HEK293 (cell line): ENCODE measurements around the gene VAPA.

Source experiments
- CTCF ChIA-PET: fragments of 350-600 bp; formaldehyde crosslinking; extraction: SDS; loops from one replicate; lab custom pipeline; 2021; ENCODE audit warnings: antibody characterized with exemption; lab: Yijun Ruan, JAX
- POLR2A ChIA-PET: fragments of 300-600 bp; formaldehyde crosslinking; extraction: SDS; loops from one replicate; lab custom pipeline; 2020; ENCODE audit warnings: antibody characterized with exemption, inconsistent platforms; lab: Yijun Ruan, JAX
- H3K27ac ChIP-seq: fragments of 200-500 bp; sonication (Bioruptor generic); 2 replicates; pipeline ENCODE4 v1.5.1; 2014; ENCODE audit warnings: low read depth, low read length, control low read depth, inconsistent platforms; ENCODE audit errors: extremely low read depth
- H3K36me3 ChIP-seq, 2 experiments: fragments of 200-500 bp in 1 of 2; sonication (Bioruptor generic) in 1 of 2; 1 replicate in 1 of 2; 2 replicates in 1 of 2; pipeline ENCODE4 v1.5.1; 2014 to 2017; ENCODE audit warnings: inconsistent platforms in 2 of 2, low read length in 2 of 2; ENCODE audit not compliant: control insufficient read depth in 2 of 2, insufficient read depth in 1 of 2
- H3K4me1 ChIP-seq: fragments of 200-500 bp; sonication (Bioruptor generic); 2 replicates; pipeline ENCODE4 v1.5.1; 2014; ENCODE audit warnings: mild to moderate bottlenecking, low read length, inconsistent platforms; ENCODE audit not compliant: control insufficient read depth, insufficient read depth
- H3K4me3 ChIP-seq: 2 replicates; pipeline ENCODE4 v1.5.1; 2011; ENCODE audit warnings: low read depth, mild to moderate bottlenecking, control low read depth, low read length, moderate library complexity
- H3K9me3 ChIP-seq: fragments of 200-500 bp; sonication (Bioruptor generic); 2 replicates; pipeline ENCODE4 v1.5.1; 2014; ENCODE audit warnings: low read depth, low read length, inconsistent platforms; ENCODE audit not compliant: control insufficient read depth, insufficient read depth
- ZBTB11 ChIP-seq: fragments of 450-650 bp; formaldehyde crosslinking; conservative IDR thresholded peaks from 2 replicates; pipeline ENCODE4 v1.5.1; 2016; ENCODE audit warnings: low read depth, missing biosample characterization, missing genetic modification characterization
- ZNF146 ChIP-seq: fragments of 450-650 bp; formaldehyde crosslinking; IDR thresholded peaks from 2 replicates; pipeline ENCODE4 v1.5.1; 2016; ENCODE audit warnings: missing biosample characterization, missing genetic modification characterization
- ZNF24 ChIP-seq: fragments of 450-650 bp; formaldehyde crosslinking; IDR thresholded peaks from 2 replicates; pipeline ENCODE4 v1.5.1; 2016; ENCODE audit warnings: missing biosample characterization, missing genetic modification characterization
- ZNF335 ChIP-seq: fragments of 450-650 bp; formaldehyde crosslinking; conservative IDR thresholded peaks from 2 replicates; pipeline ENCODE4 v1.5.1; 2016; ENCODE audit warnings: missing biosample characterization, missing genetic modification characterization
- ZNF501 ChIP-seq: fragments of 450-650 bp; formaldehyde crosslinking; IDR thresholded peaks from 2 replicates; pipeline ENCODE4 v1.5.1; 2016; ENCODE audit warnings: missing biosample characterization, missing genetic modification characterization
- ZNF768 ChIP-seq: fragments of 450-650 bp; formaldehyde crosslinking; IDR thresholded peaks from 2 replicates; pipeline ENCODE4 v1.5.1; 2018; ENCODE audit warnings: missing biosample characterization, mild to moderate bottlenecking, missing genetic modification characterization
- ZSCAN23 ChIP-seq: fragments of 450-650 bp; formaldehyde crosslinking; IDR thresholded peaks from 2 replicates; pipeline ENCODE4 v1.5.1; 2016; ENCODE audit warnings: missing biosample characterization, missing genetic modification characterization
- TF ChIP-seq, protein P1 (sequence below): fragments of 450-650 bp; formaldehyde crosslinking; IDR thresholded peaks from 2 replicates; pipeline ENCODE4 v1.5.1; 2017; ENCODE audit warnings: missing biosample characterization, missing genetic modification characterization
- TF ChIP-seq, protein P2 (sequence below): fragments of 450-650 bp; formaldehyde crosslinking; IDR thresholded peaks from 2 replicates; pipeline ENCODE4 v1.5.0; 2017; ENCODE audit warnings: missing biosample characterization, missing genetic modification characterization, borderline replicate concordance

VAPA gene

DNA sequence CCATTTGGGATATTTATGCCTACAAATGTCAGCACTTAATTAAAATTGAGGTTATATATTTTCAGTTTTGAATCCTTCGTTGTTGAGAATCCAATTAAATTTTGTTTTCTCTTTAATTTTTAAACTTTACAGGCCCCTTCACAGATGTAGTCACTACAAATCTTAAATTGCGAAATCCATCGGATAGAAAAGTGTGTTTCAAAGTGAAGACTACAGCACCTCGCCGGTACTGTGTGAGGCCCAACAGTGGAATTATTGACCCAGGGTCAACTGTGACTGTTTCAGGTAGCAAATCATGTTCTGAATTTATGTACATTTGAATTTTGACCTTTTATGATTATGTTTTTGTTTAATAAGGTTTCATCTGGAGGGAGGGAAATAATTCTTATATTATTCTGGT is 17.9 kb downstream of the VAPA start:
- no peak overlapping the region for H3K27ac ChIP-seq
- TF ChIP-seq, protein P1, sequence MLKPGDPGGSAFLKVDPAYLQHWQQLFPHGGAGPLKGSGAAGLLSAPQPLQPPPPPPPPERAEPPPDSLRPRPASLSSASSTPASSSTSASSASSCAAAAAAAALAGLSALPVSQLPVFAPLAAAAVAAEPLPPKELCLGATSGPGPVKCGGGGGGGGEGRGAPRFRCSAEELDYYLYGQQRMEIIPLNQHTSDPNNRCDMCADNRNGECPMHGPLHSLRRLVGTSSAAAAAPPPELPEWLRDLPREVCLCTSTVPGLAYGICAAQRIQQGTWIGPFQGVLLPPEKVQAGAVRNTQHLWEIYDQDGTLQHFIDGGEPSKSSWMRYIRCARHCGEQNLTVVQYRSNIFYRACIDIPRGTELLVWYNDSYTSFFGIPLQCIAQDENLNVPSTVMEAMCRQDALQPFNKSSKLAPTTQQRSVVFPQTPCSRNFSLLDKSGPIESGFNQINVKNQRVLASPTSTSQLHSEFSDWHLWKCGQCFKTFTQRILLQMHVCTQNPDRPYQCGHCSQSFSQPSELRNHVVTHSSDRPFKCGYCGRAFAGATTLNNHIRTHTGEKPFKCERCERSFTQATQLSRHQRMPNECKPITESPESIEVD (tag by site-specific recombination), result peak; percentile 43
- TF ChIP-seq ZNF501 (tag by site-specific recombination) (no peak), ZNF146 (no peak), ZNF24 (tag by site-specific recombination) (no peak), ZSCAN23 (tag by site-specific recombination) (no peak), ZBTB11 (tag by site-specific recombination) (no peak)
- TF ChIP-seq, protein P2, sequence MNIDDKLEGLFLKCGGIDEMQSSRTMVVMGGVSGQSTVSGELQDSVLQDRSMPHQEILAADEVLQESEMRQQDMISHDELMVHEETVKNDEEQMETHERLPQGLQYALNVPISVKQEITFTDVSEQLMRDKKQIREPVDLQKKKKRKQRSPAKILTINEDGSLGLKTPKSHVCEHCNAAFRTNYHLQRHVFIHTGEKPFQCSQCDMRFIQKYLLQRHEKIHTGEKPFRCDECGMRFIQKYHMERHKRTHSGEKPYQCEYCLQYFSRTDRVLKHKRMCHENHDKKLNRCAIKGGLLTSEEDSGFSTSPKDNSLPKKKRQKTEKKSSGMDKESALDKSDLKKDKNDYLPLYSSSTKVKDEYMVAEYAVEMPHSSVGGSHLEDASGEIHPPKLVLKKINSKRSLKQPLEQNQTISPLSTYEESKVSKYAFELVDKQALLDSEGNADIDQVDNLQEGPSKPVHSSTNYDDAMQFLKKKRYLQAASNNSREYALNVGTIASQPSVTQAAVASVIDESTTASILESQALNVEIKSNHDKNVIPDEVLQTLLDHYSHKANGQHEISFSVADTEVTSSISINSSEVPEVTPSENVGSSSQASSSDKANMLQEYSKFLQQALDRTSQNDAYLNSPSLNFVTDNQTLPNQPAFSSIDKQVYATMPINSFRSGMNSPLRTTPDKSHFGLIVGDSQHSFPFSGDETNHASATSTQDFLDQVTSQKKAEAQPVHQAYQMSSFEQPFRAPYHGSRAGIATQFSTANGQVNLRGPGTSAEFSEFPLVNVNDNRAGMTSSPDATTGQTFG (tag by site-specific recombination), result no peak
- H3K9me3 ChIP-seq, result no peaks in the 10 kb centered on the region
- ChIA-PET POLR2A (no interaction called here), CTCF (no interaction called here)
- no peak overlapping the region for H3K4me3 ChIP-seq
- peaks cover 24% of the 10 kb centered on the region for H3K4me1 ChIP-seq
- H3K36me3 ChIP-seq, result peaks cover 16 to 25% of the 10 kb centered on the region in 2 experiments

DNA sequence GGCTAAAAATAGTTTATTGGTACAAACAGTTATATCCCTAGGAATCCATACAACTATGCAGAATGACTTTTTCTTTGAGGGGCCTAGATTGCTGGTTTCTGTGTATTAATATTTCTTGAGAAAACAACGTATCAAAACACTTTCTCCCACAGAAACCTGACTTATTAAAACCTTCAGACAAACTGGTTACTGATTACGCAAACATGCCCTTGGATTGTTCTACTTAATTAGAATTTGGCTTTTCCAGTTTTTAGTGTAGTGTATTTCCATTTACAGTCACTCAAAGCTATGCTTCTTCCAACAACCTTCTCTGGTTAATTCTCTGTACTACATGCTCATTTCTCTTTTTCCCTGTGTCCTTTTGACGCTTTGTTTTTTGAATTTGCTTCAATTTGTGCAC is 20.0 kb downstream of the VAPA start:
- peaks cover 7% of the 10 kb centered on the region for H3K4me1 ChIP-seq
- CTCF ChIA-PET, result interaction anchor here (0.9 to 1.1 kb wide), 2 partner anchors 17 to 359 kb away, joined by 4 to 8 read pairs; no protein-coding TSS in a partner anchor
- no peak for TF ChIP-seq ZNF335 (tag by site-specific recombination)
- TF ChIP-seq, protein P2 (tag by site-specific recombination), result no peak
- no peak for TF ChIP-seq ZNF146
- no peak for TF ChIP-seq ZNF768 (tag by site-specific recombination)
- TF ChIP-seq, protein P1 (tag by site-specific recombination), result peak; percentile 23; the same call in 1 of the 2 replicates
- TF ChIP-seq, all 188 proteins: peak for 1
- H3K27ac ChIP-seq, result no peak overlapping the region
- POLR2A ChIA-PET, result no interaction called here
- H3K4me3 ChIP-seq, result no peak overlapping the region
- peaks cover 32 to 33% of the 10 kb centered on the region in 2 experiments for H3K36me3 ChIP-seq
- no peaks in the 10 kb centered on the region for H3K9me3 ChIP-seq
